Activated naive CD4-positive, alpha-beta T cell treated with anti-CD3 and anti-CD28 coated beads, Interleukin-2, amount 50 U/mL, for 24 hours (primary cell): ENCODE measurements around the gene HAUS8.
"Not testable (repeated sequence)": the region's sequence is repeated elsewhere in the genome, so short reads cannot be mapped to it uniquely, and the experiment has no call there.

Experiments
- H3K27ac Mint-ChIP-seq: one replicate; pipeline ENCODE4 v1.8.0; 2021; ENCODE audit warnings: mild to moderate bottlenecking, mixed read lengths
- H3K27me3 Mint-ChIP-seq: one replicate; pipeline ENCODE4 v1.8.0; 2021; ENCODE audit warnings: mixed read lengths
- H3K36me3 Mint-ChIP-seq: one replicate; pipeline ENCODE4 v1.8.0; 2021; ENCODE audit warnings: mixed read lengths
- H3K4me1 Mint-ChIP-seq: one replicate; pipeline ENCODE4 v1.8.0; 2021; ENCODE audit warnings: mixed read lengths
- H3K4me3 Mint-ChIP-seq: one replicate; pipeline ENCODE4 v1.8.0; 2021; ENCODE audit warnings: mild to moderate bottlenecking, mixed read lengths
- H3K9me3 Mint-ChIP-seq: one replicate; pipeline ENCODE4 v1.8.0; 2021; ENCODE audit warnings: mixed read lengths

Gene HAUS8

GRCh38 chr19:17036640-17037039 lies 38.6 kb downstream of the HAUS8 start:
- H3K9me3 Mint-ChIP-seq: no peaks in the 10 kb centered on the region

GRCh38 chr19:17035842-17036424 lies 39.3 kb downstream of the HAUS8 start:
- Mint-ChIP-seq H3K27me3 (peaks cover 4% of the 10 kb centered on the region), H3K9me3 (no peaks in the 10 kb centered on the region), H3K4me3 (no peak overlapping the region), H3K4me1 (no peaks in the 10 kb centered on the region), H3K36me3 (no peaks in the 10 kb centered on the region), H3K27ac (no peak overlapping the region)

More at GRCh38 chr19:17036640-17037039, 38.6 kb downstream of the HAUS8 start:
- Mint-ChIP-seq H3K36me3 (no peaks in the 10 kb centered on the region), H3K27ac (peak overlapping the region; percentile 35), H3K27me3 (peaks cover 4% of the 10 kb centered on the region), H3K4me3 (no peak overlapping the region), H3K4me1 (no peaks in the 10 kb centered on the region)

GRCh38 chr19:17031741-17032140 lies 43.5 kb downstream of the HAUS8 start:
- Mint-ChIP-seq H3K4me3 (no peak overlapping the region), H3K9me3 (no peaks in the 10 kb centered on the region), H3K36me3 (no peaks in the 10 kb centered on the region), H3K27ac (no peak overlapping the region), H3K27me3 (peaks cover 15% of the 10 kb centered on the region), H3K4me1 (peaks cover 5% of the 10 kb centered on the region)

- H3K4me3 Mint-ChIP-seq: peak overlapping the region; percentile 33
- H3K36me3 Mint-ChIP-seq: peaks cover 9% of the 10 kb centered on the region
- peaks cover 31% of the 10 kb centered on the region for H3K27me3 Mint-ChIP-seq
- no peak overlapping the region for H3K27ac Mint-ChIP-seq
- no peaks in the 10 kb centered on the region for H3K9me3 Mint-ChIP-seq
- peaks cover 12% of the 10 kb centered on the region for H3K4me1 Mint-ChIP-seq
Measured at GRCh38 chr19:17027535-17027975, 47.7 kb downstream of the HAUS8 start.

- Mint-ChIP-seq H3K4me3 (peak within 1 kb of the TSS; percentile 62), H3K9me3 (no peaks in the 10 kb centered on the region), H3K4me1 (peaks cover 12% of the 10 kb centered on the region), H3K36me3 (peaks cover 9% of the 10 kb centered on the region), H3K27me3 (peaks cover 31% of the 10 kb centered on the region), H3K27ac (no peak within 1 kb of the TSS)
Measured at GRCh38 chr19:17026706-17027534, 48.3 kb downstream of the HAUS8 start, which contains the start of gene CPAMD8. TSS of gene CPAMD8 (minus strand) at chr19:17026810. CDS start at chr19:17026642, 168 bp downstream.

- Mint-ChIP-seq H3K4me1 (peaks cover 12% of the 10 kb centered on the region), H3K27ac (no peak overlapping the region), H3K36me3 (peaks cover 9% of the 10 kb centered on the region), H3K4me3 (peak overlapping the region; percentile 62), H3K27me3 (peaks cover 31% of the 10 kb centered on the region), H3K9me3 (no peaks in the 10 kb centered on the region)
Measured at GRCh38 chr19:17025991-17026658, 49.1 kb downstream of the HAUS8 start.

GRCh38 chr19:17025361-17025760 lies 49.9 kb downstream of the HAUS8 start:
- Mint-ChIP-seq H3K4me1 (peaks cover 12% of the 10 kb centered on the region), H3K4me3 (no peak overlapping the region), H3K36me3 (peaks cover 9% of the 10 kb centered on the region), H3K27me3 (peaks cover 31% of the 10 kb centered on the region), H3K9me3 (no peaks in the 10 kb centered on the region), H3K27ac (no peak overlapping the region)

- H3K36me3 Mint-ChIP-seq, H3K9me3 Mint-ChIP-seq, H3K27ac Mint-ChIP-seq: not testable (repeated sequence)
- peaks cover 31% of the 10 kb centered on the region for H3K27me3 Mint-ChIP-seq
- H3K4me3 Mint-ChIP-seq: peak overlapping the region; percentile 11
- peaks cover 12% of the 10 kb centered on the region for H3K4me1 Mint-ChIP-seq
Measured at GRCh38 chr19:17024941-17025340, 50.3 kb downstream of the HAUS8 start.

- Mint-ChIP-seq H3K9me3 (no peaks in the 10 kb centered on the region), H3K27ac (no peak overlapping the region), H3K4me3 (no peak overlapping the region), H3K4me1 (peaks cover 11% of the 10 kb centered on the region), H3K36me3 (peaks cover 9% of the 10 kb centered on the region), H3K27me3 (peaks cover 27% of the 10 kb centered on the region)
Measured at GRCh38 chr19:17023805-17024204, 51.4 kb downstream of the HAUS8 start.

GRCh38 chr19:17022738-17023137 lies 52.5 kb downstream of the HAUS8 start:
- peaks cover 7% of the 10 kb centered on the region for H3K4me1 Mint-ChIP-seq
- no peaks in the 10 kb centered on the region for H3K9me3 Mint-ChIP-seq
- H3K27me3 Mint-ChIP-seq: peaks cover 18% of the 10 kb centered on the region
- no peak overlapping the region for H3K27ac Mint-ChIP-seq
- peaks cover 9% of the 10 kb centered on the region for H3K36me3 Mint-ChIP-seq
- no peak overlapping the region for H3K4me3 Mint-ChIP-seq

- peaks cover 7% of the 10 kb centered on the region for H3K4me1 Mint-ChIP-seq
- no peak overlapping the region for H3K4me3 Mint-ChIP-seq
- peaks cover 9% of the 10 kb centered on the region for H3K36me3 Mint-ChIP-seq
- no peak overlapping the region for H3K27ac Mint-ChIP-seq
- H3K9me3 Mint-ChIP-seq: no peaks in the 10 kb centered on the region
- H3K27me3 Mint-ChIP-seq: peaks cover 16% of the 10 kb centered on the region
Measured at GRCh38 chr19:17021793-17022590, 53.3 kb downstream of the HAUS8 start.

GRCh38 chr19:17021328-17021727 lies 53.9 kb downstream of the HAUS8 start:
- H3K27me3 Mint-ChIP-seq: peaks cover 16% of the 10 kb centered on the region
- no peaks in the 10 kb centered on the region for H3K9me3 Mint-ChIP-seq
- H3K4me1 Mint-ChIP-seq: peaks cover 7% of the 10 kb centered on the region
- peaks cover 9% of the 10 kb centered on the region for H3K36me3 Mint-ChIP-seq
- H3K27ac Mint-ChIP-seq: no peak overlapping the region
- H3K4me3 Mint-ChIP-seq: no peak overlapping the region

- Mint-ChIP-seq H3K36me3 (peaks cover 9% of the 10 kb centered on the region), H3K27me3 (peaks cover 12% of the 10 kb centered on the region), H3K9me3 (no peaks in the 10 kb centered on the region), H3K4me1 (peaks cover 2% of the 10 kb centered on the region), H3K4me3 (no peak overlapping the region), H3K27ac (no peak overlapping the region)
Measured at GRCh38 chr19:17020823-17021222, 54.4 kb downstream of the HAUS8 start.

- Mint-ChIP-seq H3K36me3 (peaks cover 9% of the 10 kb centered on the region), H3K4me1 (no peaks in the 10 kb centered on the region), H3K27ac (no peak overlapping the region), H3K9me3 (no peaks in the 10 kb centered on the region), H3K4me3 (no peak overlapping the region), H3K27me3 (peaks cover 12% of the 10 kb centered on the region)
Measured at GRCh38 chr19:17020385-17020784, 54.9 kb downstream of the HAUS8 start.

- H3K4me1 Mint-ChIP-seq, H3K9me3 Mint-ChIP-seq, H3K4me3 Mint-ChIP-seq, H3K27ac Mint-ChIP-seq, H3K27me3 Mint-ChIP-seq, H3K36me3 Mint-ChIP-seq: not testable (repeated sequence)
Measured at GRCh38 chr19:17014212-17014861, 60.9 kb downstream of the HAUS8 start.
